GM18502 (cell line): ENCODE measurements around the gene MTHFD1L.

ENCODE experiments used
- ATAC-seq: cut with Tn5 transposase; IDR thresholded peaks from one replicate; pipeline ENCODE4 v1.9.1; 2021; ENCODE audit warnings: mild to moderate bottlenecking; ENCODE audit not compliant: unreplicated experiment, poor library complexity

Gene MTHFD1L

DNA sequence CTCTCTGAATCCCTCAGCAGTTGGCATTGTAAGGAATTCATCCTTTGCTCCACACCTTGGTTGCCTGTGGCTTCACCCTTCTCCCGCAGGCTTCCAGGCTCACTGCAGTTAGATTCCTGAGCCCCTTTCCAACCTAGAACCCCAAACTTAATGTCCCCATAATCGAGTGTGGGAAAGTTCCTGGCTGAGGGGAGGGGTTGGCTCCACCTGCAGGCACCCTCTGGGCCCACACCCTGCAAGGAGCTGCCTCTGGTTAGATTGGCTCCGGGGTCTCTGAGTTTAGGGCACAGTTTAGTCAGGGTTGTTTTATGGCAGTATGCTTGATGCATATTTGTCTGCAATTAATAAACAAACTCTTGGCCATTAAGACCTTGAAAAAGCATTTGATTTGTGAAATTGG, 63.4 kb downstream of the MTHFD1L start:
- ATAC-seq: no peak

DNA sequence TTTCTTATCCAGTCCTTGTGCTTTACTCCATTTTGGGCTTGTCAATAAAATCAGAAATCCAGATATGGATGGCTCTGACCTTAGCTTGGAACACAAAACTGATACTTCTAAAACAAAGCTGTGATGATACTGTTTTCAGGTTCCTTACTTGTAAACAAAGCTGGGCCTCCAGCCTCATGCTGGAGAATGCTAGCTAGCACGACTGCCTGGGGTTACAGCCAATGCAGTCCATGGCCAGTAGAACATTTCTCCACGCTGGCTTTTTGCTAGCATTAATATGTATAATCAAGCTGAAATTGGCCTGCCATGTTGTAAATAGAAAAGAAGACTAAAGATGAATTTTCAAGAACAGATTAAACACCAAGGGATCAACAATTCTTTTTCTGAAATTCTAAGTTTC, 63.9 kb downstream of the MTHFD1L start:
- ATAC-seq: no peak

DNA sequence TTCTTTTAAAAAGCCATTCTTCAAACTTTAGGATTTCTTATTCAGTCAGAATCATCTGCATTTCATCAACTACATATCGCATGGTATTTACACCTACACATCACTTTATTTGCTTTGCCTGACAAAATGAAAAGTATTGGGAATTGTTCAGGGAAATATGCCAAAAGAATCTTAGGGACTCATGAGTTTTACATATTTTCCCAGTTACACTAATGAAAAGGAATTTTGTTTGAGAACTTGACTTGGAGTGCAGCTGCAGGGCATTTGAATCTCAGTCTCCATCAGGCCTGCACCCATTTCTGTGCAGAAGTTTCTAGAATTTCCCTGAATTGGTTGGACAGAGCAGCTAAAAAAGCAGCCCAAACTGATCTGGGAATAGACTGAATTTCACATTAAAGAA, 65.3 kb downstream of the MTHFD1L start:
- ATAC-seq: no peak

DNA sequence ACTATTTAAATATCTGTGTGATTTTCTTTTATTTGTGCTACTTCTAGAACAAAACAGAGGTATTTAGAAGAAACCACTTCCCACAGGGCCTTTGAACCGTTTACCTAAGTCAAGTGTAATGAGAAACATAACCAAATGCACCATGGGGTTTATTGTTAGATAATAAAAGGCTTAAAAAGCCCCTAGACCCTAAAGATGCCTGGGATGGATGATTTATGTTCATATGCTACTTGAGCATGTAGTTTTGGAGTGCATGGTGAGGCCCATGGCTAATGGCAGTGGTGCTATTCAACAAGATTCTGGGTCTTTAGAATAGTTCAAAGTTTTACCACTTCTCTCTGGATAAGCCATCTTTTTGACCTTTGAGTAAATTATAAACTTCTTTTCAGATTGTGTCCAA, 65.9 kb downstream of the MTHFD1L start:
- no peak for ATAC-seq

DNA sequence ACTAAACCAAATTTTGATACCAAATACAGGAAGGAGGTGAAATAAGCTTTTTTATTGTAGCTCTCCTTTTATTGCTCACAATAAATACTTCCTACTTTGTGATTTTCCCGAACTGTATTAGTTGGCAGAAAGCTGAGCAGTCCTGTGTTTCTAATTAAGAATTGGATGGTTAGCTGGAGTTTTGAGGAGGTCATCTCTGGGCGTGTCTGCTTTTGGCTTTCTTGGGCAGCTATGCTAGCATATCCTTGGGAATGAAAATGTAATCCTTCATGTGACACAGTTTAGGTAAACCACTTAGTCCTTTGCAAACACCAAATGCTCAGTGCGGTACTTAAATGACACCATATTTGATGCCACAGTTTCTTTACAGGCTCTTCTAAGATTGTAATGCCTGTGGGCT, 67.5 kb downstream of the MTHFD1L start:
- ATAC-seq: no peak

DNA sequence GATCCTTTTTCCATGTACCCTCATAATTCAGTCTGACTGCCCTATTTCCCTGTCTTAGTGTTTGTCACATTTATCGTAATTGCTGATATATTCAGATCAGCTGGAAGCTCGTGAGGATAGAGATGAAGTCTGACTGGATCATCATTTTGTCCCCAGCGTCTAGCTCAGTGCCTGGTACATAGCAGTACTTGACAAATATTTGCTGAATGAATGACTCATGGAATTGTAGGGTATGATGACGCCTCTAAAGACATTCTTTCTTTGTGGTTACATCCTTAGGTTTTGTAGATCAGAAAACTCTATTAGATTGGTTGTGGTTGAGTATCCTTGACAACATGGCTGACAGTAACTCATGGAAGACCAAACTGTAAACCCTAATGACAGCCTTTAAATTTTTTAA, 68.9 kb downstream of the MTHFD1L start:
- ATAC-seq: no peak

DNA sequence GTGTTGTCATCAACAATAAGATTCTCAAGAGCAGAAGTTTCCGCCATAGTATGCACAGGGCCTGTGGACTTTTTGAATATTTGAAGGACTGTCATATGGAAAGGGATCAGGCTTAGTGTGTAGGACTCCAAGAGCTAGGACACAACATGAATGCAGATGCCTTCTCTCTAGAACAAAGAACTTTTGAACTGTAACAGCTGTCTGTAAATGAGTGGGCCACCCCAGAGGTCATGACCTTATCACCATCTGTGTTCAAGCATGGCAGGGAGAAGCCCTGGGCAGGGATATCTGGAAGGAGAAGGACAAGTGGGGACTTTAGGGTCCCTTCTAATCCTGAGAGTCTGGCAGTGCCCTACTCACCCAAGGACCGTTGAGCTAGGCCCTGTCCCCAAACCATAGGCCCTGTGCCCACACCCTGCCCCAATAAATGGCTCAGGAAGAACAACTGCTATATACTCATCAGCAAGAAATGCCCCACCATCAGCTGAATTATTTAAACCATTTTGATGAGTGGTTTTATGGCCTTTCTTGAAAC, 70.6 kb downstream of the MTHFD1L start:
- no peak for ATAC-seq

DNA sequence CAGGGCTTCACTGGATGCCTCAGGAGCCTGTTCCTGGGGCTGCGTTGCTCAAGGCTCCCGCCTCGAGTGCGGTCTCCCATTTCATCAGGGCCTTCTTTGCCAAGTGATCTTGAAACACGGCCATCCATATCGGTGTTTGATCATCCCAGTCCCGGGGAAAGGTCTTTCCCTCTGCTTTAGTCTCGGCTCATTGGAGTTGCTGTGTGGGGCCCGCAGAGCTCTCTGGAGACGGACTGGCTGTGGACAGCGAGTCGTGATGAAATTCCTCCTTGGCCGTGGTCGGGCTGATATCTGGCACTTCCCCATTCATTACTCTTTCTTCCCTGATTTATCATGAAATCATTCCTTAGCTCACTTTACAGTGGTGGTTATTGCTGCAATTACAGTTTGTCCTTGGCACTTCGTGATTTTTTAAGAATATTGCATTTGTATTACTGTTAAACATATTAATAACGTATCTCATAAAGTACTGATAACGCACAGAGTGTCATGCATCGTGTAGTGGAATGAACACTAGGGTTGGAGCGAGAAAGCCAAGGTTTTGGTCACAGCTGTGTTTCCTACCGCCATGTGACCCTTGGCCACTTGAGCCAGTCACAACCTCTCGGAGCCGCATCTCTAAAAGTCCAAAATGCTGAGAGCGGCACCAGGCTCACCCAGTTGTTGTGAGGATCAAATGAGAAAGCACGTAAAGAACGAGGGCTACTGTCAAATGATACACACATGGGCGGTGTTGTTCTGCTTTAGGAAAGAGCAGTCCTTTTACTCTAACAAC, 71.8 kb downstream of the MTHFD1L start:
- ATAC-seq: no peak

DNA sequence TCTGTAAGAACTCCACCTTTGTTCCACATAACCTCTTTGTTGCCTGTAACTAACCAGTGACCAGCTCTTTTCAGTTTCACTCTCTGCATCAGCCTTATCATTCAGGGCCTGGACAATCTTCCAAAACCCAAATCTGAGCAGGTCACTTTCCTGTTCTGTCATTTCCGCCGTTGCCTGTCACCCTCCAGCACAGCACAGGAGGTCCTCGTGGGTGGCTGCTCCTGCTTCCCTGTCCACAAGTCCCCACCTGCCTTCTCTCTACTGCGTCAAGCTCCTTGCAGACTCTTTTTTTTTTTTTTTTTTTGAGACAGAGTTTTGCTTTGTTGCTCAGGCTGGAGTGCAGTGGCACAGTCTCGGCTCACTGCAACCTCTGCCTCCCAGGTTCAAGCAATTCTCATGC, 73.9 kb downstream of the MTHFD1L start:
- ATAC-seq: no peak

DNA sequence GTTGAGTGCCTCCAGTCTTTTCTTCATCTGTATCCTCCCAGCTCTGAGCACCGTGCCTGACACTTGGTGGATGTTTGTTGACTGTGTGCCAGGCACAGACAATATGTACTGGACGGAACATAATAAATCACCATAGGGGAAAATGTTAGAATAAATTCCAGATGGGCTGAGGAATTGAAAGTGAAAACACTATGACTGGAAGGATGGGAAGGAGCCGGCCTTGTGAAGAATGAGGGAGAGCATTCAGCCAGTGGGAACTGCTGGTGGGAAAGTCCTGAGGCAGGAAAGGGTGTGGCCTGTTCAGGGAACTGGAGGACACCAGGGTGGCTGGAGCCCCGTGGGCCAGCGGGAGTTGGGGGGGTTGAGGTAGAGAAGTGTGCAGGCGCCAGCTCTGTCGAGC, 75.4 kb downstream of the MTHFD1L start:
- ATAC-seq: no peak

DNA sequence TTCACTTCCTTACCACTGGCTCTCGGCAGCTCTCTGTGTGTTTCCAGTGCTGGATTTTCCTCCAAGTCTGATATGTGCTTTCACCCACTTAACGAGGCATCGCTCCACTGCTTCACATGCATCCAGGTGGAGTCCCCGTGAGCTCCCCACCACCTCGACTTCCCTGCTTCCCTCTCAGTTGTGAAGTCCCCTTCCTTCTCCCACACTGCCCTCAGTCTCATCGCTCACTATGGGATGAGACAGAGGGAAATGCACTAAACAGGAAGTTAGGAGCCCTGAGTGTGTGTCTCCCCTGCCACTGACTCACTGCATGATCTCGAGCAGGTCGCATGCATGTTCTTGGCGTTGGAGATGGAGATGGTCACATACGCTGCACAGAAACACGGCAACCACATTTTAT, 84.0 kb downstream of the MTHFD1L start:
- ATAC-seq: no peak

DNA sequence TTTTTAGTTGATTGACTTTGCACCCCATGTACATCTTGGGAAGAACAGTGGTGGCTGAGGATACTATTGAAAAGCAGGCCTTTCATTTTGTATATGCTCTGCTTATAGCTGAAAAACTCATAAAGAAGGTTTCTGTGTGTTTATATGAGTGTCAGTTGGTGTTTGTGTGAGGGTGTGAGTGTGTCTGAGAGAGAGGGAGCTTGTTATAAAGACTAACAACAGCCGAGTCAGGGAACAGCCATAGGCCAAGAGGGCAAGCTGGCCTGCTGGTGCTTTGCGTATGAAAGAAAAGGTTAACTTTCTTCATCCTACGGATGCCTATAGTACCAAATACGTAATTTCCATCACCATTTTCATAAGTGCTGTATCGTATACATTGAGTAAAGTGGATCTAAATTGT, 88.3 kb downstream of the MTHFD1L start:
- ATAC-seq: no peak

DNA sequence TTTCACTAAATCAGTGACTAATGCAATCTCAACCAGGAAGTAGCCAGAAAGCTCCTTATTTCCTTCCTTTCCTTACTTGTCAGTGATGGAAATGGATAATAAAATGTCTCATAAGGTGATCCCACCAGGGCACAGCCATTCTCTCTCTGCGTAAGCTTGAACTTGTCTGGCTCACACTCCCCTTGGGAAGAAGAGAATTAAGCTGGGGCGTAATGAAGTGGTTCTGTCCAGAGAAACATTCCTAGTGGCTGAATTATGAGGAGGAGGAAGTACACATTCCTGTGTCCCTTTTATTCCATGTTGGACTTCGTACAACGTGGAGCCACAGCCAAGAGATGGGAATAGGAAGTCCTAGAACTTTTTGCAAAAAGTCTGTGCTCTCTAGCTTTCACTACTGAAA, 93.7 kb downstream of the MTHFD1L start:
- ATAC-seq: no peak

DNA sequence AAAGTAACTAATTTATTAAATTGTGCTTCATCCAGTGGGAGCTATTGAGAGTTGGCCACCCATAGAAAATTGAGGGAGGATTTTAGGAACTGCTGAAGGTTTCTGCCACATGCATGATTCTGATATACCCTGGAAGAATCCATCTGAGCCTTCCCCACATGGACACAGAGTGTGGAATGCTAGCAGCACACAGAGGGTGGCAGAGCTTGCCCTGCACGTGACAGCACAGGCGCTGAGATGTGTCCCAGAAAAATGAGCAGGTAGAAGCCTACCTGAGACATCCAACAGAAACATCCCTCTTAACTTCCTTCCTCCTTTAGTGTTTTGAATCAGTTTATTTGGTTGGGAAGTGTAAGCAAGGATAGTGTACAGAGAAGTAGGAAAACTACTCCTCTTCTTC, 96.9 kb downstream of the MTHFD1L start:
- no peak for ATAC-seq

DNA sequence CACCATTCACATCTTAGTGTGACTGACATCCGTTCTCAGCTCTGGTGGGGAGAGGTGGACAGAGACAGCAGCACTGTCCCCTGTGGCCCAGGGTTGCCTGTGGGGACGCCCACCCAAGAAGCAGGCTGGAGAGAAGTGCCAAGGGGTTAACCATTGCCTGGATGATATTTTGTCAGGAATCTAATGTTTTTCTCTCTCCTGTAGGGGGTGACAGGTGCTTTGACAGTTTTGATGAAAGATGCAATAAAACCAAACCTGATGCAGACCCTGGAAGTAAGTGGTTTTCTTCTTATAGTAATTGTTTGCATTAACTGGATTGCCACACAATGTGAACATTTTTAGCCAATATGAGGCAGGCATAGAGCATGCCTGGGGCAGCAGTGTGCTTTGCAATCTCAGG, 99.3 kb downstream of the MTHFD1L start:
- ATAC-seq: no peak

DNA sequence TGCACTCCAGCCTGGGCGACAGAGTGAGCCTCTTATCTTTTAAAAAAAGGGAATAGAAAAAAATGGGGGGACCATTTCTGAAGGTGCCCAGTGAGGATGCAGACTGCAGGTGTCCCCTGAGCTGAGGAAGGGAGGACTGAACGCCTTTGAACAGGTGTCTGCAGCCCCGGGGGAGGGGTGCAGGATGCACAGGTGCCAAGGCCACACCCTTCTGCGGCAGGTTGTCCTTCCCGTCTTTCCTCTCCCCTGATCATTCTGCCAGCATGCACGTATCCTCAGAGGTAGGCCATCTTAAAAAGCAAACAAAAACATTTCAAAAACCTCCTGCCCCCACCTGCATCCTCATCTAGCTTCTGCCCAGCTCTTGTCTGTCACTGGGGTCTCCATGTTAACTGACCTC, 101.3 kb downstream of the MTHFD1L start:
- no peak for ATAC-seq

DNA sequence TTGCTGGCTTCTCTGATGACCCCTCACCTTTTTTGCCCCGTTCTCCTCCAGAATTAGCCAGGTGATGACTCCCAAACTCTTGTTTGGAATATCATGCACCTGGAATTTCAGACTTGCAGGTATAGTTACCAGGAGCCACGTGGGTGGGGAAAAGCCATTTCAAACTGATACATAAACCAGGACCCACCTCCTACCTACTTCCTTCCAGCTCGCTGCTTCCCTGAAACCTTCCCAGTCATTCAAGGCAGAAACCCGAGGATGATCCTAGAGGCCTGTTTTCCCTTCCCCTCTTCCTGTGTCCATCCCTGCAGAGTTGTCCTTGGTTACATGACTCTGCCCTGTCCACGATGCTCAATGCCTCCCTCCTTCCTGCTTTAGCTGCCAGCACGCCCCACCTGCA, 101.9 kb downstream of the MTHFD1L start:
- ATAC-seq: no peak

DNA sequence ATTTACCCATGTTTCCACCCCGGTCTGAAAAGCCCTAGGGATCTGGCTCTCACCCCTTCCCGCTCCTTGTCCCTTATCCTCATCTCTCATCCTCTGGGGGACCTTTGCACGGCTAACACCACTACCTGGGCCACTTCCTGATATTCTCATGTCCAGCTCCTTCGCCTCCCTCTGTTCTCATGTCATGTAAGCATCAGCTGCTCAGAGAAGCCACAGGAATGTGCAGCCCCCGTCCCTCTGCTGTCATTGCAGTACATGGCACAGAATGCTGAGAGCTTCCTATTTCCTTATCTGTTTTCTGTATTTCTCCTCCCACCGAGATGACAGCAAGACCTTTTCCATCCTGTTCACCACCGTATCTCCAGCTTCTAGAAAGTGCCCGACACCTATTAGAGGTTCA, 102.4 kb downstream of the MTHFD1L start:
- no peak for ATAC-seq

DNA sequence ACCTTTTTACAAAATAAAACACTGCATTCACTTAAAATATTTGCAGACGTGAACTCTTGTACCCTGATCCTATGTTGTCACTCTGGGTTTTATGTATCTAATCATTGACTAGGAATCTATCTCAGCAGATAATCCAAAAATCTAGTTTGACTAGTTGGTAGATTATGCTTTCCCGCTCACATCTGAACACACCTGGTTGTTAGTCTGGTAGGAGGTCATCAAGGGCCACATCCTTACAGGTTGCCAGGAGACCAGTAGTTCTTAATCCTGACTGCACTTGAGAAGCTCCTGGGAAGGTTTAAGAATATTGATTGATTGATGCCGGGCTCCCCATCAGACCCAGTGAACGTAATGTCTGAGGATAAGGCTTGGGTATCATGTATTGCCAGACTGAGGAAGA, 104.4 kb downstream of the MTHFD1L start:
- no peak for ATAC-seq

DNA sequence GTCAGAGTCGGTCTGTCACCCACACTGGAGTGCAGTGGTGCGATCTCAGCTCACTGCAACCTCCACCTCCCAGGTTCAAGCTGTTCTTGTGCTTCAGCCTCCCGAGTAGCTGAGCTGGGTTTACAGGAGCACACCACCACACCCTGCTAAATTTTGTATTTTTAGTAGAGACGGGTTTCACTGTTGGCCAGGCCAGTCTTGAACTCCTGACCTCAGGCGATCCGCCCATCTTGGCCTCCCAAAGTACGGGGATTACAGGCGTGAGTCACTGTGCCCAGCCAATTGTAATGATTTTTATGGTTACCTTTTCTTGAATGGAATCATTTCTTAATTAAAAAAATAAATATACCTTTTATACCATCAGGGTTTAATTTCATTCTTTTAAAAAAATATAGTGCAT, 105.7 kb downstream of the MTHFD1L start:
- no peak for ATAC-seq

DNA sequence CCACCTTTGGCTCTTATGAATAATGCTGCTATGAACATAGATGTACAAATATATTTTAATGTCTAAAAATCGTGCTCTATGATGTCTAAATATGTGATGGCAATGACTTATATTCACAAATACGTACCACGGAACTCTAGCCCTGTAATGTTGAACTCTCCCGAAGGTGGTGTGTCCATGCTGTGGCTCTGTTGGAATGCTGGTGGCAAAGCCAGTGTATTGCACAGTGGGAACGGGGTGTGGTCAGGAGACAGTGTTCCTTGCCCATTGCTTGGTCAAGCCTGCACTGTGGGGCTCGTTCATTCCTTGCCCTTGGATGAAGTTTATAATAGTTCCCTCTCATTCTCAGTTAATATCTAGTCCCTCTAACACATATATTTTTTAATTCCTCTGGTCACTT, 109.6 kb downstream of the MTHFD1L start:
- ATAC-seq: no peak

DNA sequence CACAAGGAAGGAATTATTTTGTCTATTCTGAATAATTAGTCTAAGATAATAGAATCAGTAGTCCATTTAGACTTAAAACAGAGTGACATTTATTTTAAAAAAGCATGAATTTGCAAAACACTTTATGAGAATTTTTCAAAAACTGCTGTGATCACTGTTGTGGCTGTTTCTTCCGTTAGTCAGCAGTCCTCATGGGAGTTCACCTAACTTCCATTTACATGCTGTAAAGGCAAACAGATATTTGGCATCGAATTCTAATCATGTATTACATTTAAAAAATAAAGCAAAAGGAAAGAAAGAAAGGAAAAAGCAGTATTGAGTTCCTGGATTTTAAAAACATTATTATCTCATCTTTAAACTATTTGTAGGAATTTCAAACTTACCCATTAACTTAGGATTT, 111.8 kb downstream of the MTHFD1L start:
- ATAC-seq: no peak
